GM10266 (cell line): ENCODE results near the gene PLPP4.

ENCODE experiments used
- DNase-seq: peaks from one replicate; pipeline ENCODE4 v3.0.0; 2012; ENCODE audit errors: extremely low spot score
- TF ChIP-seq, protein P1 (sequence below): IDR thresholded peaks from 2 replicates; pipeline ENCODE4 v1.5.1; 2012; ENCODE audit warnings: mild to moderate bottlenecking, low read depth; ENCODE audit not compliant: control insufficient read depth, insufficient read depth; ENCODE audit errors: missing control alignments

Gene PLPP4

DNA sequence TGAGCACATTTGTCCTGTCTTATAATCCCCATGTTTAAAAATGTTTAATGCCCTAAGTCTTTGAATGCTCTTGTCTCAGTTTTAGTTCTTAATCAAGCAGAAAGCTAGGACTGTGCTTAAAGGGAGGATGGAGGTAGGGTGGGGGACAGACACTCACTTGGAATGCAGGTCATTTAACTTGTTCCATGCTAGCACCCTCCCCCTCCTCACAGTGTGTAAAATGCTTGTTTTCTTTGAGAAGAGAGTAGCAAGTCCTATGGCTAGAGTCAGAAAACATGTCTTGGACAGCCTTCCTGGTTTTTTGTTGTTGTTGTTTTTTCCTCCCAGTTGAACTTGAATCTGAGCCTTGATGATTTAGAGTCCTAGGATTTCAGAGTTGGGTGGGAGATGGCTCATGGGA is 114.2 kb downstream of the PLPP4 start:
- TF ChIP-seq, protein P1, sequence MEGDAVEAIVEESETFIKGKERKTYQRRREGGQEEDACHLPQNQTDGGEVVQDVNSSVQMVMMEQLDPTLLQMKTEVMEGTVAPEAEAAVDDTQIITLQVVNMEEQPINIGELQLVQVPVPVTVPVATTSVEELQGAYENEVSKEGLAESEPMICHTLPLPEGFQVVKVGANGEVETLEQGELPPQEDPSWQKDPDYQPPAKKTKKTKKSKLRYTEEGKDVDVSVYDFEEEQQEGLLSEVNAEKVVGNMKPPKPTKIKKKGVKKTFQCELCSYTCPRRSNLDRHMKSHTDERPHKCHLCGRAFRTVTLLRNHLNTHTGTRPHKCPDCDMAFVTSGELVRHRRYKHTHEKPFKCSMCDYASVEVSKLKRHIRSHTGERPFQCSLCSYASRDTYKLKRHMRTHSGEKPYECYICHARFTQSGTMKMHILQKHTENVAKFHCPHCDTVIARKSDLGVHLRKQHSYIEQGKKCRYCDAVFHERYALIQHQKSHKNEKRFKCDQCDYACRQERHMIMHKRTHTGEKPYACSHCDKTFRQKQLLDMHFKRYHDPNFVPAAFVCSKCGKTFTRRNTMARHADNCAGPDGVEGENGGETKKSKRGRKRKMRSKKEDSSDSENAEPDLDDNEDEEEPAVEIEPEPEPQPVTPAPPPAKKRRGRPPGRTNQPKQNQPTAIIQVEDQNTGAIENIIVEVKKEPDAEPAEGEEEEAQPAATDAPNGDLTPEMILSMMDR, result no peak
- DNase-seq, result no peak

DNA sequence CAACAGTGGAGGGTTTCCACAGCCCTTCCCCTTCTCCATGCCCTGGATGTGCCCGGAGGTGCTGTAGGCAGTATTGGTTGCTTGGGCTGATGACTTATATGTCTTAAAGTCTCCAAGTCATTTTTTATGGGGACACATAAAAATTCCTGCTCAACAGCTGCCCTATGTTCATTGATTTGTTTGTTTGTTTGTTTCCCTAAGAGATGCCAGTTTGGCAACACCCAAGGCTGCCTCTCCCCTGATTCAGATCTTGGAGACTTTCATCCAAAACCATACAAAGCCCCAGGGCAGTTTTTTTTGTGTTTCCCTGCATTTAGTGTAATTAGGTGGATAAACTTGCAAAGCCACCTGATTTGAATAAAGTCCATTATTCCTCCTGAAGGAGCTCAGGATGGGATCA is 115.3 kb downstream of the PLPP4 start:
- no peak for DNase-seq
- TF ChIP-seq, protein P1, result no peak

DNA sequence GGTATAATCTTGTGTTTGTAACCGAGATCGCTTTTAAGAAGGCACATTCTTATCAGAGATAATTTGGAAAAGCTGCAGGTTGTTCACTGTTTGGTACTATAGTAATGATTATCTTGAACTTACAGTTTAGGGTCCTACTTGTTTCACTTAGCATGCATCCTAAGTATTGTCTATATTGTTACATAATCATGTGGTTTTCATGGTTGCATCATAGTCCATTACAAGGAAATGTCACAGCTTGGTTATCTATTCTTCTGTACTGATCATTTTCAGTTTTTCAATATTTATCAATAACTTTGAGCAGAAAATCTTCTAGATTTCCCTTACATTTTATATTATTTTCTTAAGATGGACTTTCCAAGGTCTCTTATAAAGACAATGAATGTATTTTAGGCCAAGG is 116.3 kb downstream of the PLPP4 start:
- no peak for DNase-seq
- TF ChIP-seq, protein P1, result no peak

DNA sequence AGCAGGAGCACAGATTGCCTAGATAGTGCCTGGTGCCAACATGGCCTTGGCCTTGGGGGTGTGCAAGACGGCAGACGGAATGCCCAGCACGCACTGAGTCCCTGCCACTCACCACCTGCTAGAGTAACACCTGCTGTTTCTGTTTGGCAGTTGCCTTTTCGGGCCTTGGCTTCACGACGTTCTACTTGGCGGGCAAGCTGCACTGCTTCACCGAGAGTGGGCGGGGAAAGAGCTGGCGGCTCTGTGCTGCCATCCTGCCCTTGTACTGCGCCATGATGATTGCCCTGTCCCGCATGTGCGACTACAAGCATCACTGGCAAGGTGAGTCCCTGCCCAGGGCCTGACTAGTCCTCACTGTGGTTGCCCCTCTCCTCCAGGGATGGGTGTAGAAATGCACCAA is 118.0 kb downstream of the PLPP4 start:
- no peak for DNase-seq
- TF ChIP-seq, protein P1, result no peak

DNA sequence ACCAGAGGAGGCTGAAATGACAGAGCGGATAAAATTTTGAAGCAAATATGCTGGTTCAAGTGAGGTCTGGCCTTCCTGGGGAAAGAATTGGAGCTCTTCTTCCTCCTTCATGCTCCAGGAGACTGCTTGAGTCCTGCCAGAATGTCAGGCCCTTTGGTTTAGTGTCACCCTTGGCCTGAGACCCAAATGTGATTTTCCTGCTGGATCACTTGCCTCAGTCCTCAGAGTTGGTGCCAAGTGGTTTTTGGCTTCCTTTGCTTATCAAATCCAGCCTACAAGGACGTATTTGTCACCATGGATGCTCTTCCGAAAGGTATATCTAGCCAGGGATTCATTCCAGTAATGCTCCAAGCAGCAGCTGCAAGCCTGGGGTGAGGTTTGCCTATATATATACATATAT is 118.4 kb downstream of the PLPP4 start:
- DNase-seq, result no peak
- TF ChIP-seq, protein P1, result no peak

DNA sequence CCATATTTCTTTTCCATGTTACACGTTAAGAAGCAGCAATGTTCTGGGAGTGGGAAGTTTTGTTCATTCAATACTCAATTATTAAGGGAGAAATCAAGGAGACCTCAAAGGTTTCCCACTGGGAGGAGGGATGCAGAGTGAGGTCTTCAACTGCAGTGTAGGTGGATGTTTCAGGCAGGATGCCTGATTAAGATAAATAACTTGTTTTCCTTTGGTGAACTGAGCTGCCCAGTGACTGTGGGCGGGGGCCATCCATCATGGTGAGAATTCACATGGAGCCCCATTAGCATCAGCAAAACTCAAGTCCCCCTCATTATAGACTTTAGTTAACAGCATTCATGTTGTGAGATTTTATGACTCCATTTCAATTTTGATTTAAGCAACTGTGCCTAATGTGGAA is 121.1 kb downstream of the PLPP4 start:
- DNase-seq, result no peak
- TF ChIP-seq, protein P1, result no peak

DNA sequence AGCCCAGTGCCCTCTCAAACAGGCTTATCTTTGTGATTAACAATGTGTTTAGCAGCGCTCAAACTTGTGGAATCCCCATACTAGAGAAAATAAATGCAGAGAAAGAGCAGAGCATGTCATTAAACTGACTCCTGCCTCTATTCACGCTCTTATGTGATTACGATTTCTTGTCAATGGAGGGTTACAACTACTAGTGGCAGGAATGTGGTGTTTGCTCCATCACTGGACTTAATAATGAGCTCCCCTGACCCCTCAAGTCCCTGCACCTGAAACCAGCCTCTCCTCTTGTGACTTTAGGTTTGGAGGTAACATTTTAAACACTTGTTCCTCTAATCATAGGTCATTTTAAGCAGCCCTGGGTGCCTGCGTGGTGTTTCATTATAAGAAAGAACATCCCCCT is 121.9 kb downstream of the PLPP4 start:
- no peak for DNase-seq
- TF ChIP-seq, protein P1, result no peak
